HG03025 (cell line): Measurements from ENCODE around the gene ERFE.
"Not testable (repeated sequence)": the region's sequence is repeated elsewhere in the genome, so short reads cannot be mapped to it uniquely, and the experiment has no call there.

Experiments
- ATAC-seq: cut with Tn5 transposase; IDR thresholded peaks from one replicate; pipeline ENCODE4 v1.9.1; 2021; ENCODE audit warnings: mild to moderate bottlenecking, moderate library complexity; ENCODE audit not compliant: unreplicated experiment, low FRiP score

The ERFE gene, protein sequence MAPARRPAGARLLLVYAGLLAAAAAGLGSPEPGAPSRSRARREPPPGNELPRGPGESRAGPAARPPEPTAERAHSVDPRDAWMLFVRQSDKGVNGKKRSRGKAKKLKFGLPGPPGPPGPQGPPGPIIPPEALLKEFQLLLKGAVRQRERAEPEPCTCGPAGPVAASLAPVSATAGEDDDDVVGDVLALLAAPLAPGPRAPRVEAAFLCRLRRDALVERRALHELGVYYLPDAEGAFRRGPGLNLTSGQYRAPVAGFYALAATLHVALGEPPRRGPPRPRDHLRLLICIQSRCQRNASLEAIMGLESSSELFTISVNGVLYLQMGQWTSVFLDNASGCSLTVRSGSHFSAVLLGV

DNA sequence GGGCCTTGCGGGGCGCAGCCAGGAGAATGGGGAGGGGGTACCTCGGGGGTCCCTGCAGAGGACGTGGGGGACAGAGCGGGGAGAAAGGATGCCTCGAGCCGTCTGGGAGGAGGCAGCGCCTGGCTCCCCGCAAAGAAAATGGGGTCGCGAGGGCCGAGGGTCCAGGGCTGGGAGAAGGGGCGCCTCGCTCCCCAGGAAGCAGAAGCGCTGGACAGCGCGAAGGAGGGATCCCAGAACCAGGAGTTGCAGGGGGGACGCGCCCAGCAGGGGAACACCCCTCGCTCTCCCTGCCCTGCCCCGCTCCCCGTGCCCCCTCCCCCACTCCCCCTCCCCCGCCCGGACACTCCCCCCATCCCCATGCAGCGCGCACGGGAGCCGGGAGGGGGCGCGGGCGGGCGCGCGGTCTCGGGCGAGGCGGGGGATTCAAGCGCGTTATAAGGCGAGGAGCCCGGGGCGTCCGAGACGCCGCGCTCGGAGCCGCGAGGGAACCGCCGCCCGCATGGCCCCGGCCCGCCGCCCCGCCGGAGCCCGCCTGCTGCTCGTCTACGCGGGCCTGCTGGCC is at the start of gene ERFE:
TSS of gene ERFE (plus strand) at position 462 of the 562 bp plus-strand sequence. CDS start at position 500, 38 bp downstream.
- no peak for ATAC-seq

DNA sequence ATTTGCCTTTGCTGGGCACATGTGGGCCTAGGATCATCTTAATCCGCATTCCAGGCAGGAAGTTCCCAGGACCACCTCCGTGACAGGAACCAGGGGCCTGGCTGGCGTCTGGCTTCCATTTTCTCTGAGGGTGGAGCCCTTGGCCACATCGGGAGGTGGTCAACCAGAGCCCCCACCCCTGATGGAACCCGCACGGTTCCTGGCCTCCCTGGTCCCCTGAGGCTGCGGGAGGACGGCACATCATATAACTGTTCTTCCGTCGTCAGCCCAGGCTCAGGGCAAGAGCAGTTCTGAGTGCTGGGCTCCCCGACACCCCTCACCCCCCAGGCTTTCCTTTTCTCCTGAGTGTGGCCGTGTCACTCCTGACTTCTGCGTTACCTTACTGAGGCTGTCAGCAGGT is 45.2 kb upstream of the ERFE start:
- no peak for ATAC-seq

DNA sequence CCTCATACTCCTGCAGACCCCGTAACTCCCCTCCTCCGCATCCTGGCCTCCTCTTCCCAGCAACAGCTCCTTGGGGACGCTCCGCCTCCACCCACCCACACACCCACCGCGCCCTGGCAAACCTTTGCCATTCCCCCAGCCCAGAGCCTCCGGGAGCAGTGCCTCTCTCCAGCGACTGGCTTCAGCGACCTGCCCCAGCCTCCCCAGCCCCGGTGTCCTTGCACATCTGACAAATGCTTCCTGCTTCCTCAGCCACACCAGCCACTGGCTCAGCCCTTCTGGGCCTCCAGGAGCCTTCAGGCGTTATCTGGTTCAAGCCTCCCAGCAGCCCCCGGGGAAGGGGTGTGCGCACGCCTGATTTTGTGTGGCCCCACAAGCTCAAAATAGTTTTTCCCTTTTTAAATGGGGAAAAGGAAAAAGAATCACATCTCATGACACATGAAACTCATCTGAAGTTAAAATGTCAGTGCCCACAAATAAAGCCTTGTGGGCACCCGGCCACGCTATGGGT is 44.4 kb upstream of the ERFE start:
- no peak for ATAC-seq

DNA sequence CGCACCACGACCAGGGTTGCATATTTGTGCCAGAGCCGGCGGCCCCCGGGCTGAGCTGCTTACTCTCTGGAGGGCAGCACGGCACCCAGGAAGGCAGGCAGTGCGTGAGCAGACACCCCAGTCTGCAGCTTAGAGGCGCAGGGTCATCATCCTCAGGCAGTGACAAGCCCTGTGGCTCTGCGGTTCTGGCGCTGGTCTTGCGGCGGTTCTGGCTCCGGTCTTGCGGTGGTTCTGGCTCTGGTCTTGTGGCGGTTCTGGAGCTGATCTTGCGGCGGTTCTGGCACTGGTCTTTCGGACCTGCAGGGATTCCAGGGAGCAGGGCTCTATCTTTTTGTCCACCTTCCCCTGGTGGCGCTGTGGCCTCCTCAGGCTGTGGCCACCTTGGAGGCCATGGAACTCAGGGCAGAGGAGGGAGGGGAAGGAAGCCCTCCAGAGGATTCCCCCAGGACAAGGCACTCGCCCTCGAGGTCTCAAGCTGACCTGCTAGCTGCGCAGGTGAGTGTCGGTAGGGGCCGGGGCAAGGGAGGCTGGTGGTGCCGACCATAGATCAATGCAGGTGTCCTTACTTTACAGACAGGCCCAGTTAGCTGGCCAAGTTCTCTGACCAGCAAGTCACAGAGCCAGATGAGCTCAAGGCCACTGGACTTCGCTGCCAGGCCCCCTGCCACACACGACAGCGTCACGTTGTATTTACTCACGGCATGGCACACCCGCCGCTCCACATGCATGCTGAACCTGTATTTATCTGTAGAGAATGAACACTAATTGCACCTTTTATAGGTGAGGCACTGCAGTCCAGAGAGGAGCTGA is 43.7 kb upstream of the ERFE start:
- ATAC-seq: no peak

DNA sequence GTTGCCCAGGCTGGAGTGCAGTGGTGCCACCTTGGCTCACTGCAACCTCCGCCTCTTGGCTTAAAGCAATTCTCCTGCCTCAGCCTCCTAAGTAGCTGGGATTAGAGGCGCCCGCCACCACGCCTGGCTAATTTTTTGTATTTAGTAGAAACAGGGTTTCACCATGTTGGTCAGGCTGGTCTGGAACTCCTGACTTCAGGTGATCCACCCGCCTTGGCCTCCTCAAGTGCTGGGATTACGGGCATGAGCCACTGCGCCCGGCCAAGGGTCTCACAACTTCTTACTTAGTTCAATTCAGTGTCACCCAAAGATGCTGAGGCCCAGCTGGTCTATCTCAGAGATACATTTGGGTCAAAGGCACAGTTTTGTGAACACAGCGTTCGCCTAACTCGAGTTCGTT is 43.1 kb upstream of the ERFE start:
- ATAC-seq: not testable (repeated sequence)

DNA sequence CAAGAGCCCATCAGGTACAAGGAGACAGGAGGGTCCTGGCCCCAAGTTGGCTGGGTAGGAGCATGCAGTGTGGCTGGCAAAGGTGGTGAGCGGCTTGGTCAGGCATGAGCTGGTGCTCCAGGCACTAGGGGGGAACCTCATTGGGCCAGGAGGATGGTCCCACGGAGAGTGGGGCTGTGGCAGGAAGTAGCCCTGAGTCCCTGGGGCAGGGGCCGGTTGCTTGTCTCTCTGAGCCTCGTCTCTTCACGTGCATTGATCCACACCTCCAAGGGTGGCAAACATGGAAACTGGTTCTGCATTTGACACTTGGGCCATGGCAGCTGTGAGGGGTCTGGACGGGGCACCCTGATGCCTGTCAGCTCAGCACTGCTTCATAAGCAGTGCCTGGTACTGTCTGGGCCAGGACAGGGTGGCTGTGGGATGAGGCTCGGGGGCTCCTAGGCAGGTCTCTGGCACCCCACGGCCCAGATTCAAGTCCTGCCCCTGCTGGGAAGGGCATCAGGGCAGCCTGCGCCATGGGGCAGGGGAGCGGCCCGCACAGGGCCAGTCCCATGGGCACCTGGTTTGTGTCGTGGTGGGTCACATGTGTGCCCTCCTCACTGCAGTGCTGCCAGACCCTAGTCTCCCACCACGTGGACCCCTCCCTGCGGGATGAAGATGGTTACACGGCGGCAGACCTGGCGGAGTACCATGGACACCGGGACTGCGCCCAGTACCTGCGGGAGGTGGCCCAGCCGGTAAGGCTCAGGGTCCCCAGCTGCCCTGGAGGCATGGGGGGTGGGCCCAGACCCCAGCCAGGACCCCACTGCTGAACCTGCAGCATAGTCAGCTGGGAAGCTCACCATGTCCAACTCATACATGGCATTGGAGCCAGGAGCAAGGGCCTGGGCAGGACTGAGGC is 42.2 kb upstream of the ERFE start:
- no peak for ATAC-seq

DNA sequence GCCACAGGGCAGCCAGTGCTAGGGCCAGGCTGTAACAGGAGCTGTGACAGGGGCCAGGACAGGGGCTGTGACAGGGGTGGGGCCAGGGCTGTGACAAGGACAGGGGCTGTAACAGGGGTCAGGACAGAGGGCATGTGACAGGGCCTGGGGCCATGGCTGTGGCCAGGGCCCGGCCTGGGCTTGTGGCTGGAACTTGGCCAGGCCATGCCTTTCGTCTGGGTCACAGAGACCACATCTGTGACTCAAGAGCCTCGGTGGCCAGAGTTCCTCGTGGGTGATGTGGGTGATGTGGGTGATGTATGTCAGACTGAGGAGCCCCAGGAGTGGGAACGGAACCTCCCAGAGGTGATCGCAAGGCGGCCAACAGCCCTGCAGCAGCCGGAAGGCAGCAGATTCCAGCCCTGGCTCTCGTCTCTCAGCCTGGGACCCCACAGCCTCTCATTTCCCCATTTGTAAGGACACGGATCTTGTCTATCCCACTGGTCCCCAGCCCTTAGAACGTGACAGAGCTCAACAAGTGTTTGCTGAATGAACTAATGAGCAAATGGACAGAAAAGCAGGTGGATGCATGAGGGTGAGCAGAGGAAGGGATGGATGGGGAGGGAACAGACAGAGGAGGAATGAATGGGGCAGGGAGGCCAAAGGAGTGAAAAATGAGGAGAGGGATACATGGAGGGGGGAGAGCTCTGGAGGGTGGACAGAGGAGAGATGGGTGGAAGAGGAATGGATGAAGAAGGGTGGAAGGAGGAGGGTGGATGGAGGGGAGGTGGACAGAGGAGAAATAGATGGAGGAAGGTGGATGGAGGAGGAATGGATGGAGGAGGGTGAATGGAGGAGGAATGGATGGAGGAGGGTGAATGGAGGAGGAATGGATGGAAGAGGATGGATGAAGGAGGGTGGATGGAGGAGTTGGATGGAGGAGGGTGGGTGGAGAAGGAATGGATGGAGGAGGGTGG is 41.3 kb upstream of the ERFE start:
- ATAC-seq: no peak

DNA sequence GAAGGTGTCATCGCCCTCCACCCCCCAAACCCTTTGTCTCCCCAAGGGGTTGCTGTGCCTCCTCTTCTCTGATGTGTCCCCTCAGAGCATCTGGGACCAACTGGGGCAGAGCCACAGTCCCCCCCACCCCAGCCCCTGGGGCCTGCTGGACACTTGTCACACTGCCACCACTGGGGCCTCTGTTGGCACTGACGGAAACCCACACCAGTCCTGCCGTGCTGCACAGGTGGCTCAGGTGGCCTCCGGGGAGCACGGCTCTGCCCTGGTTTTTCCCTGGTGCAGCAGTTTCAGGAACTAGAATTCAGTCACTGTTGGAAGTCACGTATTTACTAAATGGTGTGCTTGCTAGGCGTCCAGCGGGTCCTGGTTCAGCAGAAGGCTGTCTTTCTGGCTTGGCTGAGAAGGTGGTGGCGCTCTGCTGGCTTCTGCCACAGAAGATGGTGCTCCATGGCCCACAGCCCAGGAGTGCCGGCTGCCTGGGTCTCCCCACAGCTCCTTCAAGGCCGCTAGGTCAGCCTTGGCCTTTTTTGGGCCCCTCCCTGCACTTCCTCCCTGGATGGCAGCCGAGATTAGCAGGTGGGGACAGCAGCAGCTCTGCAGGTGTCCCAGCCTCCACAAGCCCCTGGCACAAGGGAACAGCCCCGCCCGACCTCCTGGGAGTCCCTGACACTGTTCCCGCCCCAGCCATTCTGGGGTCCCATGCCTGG is 38.9 kb upstream of the ERFE start:
- no peak for ATAC-seq

DNA sequence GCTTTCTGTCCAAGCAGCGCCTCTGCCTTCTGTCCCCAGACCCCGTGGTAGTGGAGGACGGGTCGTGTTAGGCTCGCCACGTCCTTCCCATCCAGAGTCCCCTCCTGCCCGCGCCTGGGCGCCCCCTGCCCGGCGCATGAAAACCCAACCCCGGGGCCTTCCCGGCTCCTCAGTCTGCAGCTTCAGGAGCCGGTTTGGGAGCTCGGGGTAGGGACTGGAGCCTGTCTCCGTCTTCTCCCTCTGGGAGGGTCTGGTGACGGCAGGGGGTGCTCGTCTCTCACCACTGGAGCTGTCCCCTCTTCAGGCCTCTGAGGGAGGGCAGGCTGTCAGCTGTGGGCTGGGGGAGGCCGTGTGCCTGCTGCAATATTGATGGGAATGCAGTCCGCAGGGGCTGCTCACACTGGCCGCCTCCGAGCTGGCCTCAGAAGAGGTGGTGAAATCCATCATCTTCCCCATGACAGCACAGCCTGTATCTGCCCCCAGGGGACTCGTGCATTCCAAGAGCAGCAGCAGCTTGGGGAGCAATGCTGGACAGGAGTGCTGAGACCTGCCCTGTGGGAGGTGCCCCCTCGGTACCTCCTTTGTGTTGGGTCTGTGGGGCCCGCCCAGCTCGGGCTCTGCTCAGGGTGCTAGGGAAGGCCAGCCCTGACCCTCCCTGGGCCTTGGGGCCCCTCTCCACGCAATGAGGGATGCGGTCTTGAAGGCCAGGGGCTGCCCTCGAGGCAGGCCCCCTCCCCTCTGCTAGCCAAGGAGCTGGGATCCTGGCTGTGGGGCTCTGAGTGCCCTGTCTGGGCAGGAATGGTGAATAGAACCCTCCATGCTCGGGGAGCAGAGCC is 38.1 kb upstream of the ERFE start:
- no peak for ATAC-seq

DNA sequence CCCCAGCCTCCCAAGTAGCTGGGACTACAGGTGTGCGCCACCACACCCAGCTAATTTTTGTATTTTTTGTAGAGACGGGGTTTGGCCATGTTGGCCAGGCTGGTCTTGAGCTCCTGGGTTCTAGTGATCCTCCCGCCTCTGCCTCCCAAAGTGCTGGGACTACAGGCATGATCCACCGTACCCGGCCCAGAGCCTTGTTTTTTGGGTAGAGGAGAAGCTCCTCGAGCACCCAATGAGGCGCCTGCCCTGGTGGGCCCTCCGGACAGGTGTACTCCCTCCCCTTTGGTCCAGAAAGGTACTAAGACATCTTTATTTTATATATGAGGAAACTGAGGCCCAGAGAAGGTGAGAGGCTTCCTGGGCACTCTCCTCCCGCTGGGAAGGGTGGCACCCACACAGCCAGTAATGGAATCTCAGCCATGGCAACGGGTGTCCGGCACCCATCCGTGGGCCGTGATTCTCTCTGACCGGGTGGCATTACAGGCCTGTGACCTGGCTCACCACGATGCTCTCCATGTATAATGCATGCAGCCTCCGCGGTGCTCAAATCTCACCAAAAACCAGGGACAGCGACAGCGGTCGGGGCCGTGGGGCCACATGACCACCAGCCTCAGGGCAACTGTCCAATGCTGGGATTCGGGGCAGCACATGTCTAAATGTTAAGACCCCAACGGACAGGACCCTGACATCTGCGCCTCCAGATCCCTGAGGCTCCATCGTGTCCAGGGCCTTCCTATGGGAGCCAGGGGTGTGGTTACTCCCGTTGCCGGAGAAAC is 37.1 kb upstream of the ERFE start:
- no peak for ATAC-seq

DNA sequence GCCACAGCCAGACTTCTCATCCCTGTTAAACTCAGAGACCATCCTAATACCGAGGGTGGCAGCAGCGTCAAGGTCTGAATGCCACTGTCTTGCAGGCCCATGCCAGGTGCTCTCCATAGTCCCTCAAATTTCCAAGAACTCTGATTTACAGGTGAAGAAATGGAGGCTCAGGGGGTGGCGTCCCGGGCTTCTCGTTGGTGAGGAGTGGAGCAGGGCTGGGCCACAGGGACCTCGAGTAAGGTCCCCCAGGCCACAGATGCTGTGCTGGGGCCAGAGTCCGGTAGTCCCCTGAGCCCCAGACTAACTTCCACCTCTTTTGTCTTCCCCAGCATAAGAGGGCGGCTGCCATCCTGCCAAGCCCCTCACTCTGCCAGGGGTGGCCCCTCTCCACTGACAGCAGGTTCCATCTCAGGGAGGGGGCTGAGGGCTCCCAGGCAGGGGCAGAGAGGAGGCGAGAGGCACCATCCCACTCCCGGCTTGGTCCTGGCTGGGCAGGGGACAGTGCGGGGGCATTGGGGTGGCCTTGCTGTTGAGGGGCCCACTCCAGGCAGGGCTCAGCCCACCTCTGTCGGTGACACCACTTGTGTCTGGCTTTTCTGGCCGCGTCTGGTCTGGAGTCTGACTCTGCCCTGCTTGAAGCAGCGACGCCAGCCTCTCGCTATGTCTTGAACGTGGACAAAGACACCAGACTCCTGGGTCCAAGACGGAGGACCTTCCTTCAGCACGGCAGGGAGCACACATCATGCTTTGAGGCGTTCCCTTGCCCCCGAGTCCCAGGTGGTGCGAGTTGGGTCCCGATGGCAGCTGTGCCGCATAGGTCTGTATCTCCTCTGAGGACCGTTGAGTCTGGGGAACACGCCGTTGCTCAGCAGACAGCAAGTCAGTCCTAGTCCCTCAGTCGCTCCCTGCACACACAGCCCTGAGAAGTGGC is 36.2 kb upstream of the ERFE start:
- no peak for ATAC-seq

DNA sequence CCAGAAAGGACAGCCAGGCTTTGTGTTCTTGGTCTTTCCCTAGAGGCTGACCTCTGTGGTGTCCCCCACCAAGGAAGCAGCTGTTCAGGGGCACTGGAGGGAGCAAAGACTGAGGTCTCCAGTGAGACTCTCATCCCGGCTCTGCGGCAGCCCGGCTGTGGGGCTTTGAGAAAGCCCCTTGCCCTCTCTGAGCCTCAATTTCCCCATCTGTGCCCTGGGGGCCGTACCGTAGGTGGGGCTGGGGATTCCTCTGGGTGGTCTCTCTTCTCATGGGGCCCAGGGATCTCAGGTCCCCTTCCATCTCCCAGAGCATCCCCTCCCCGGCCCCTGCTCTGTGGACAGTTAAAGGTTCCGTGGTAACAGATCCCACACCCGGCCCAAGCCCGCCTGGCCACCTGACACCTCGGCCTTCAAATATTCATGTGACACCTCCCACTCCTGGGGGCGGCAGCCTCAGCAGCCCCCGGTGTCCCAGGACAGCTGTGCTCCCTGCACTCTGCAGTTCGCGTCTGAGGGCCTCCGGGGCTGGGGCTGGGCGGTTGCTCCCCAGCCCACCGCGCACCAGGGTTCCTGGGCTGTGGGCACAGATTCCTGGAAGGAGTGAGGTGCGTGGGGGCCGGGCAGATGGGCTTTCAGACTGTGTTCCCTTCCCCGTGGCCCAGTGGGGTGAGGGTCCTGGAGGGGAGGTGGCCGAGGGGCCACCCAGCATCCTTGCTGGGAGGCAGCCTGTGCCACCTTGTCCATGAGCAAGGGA is 35.4 kb upstream of the ERFE start:
- no peak for ATAC-seq

DNA sequence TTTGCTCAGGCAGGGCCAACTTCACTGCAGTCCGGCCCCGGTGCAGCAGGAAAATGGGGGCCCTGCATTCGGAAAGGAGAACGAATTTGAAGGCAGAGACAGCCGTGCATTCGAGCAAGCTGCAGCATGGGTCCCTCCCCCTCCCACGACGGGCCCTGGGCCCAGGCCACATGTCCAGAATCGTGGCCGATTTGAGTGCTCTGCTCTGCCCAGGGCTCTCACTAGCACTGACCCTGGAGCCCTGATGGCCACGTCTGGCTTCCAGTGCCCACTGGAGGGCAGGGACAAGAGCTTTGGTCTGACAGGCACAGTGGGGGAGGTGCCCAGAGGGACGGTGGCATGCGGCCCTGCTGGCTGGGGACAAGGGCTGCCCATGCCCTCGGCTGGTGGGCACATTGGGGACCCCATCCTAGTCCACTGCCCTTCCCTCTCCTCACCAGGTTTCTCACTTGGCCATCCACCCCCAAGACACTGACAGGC is 34.7 kb upstream of the ERFE start:
- no peak for ATAC-seq

DNA sequence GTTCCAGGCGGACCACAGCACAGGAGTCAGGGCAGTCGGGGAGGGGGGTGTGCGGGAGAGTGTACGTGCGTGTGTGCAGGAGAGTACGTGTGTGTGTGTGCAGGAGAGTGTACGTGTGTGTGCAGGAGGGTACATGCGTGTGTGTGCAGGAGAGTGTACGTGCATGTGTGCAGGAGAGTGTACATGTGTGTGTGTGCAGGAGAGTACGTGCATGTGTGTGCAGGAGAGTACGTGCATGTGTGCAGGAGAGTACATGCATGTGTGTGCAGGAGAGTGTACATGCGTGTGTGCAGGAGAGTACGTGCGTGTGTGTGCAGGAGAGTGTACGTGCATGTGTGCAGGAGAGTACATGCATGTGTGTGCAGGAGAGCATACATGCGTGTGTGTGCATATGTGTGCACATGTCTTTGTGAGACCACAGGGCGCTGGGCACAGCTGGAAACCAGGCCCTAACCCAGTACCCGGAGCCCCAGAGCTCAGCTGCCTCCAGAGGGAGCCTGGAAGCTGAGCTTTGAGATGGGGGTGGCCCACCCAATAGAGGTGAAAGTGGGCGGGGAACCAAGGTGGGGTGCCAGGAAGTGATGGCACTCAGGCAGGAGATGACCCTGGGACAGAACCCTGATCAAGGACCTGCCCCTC is 34.2 kb upstream of the ERFE start:
- no peak for ATAC-seq
